GM21723 (cell line): ENCODE results near the gene UGT2B7.
"Not testable (repeated sequence)": the region's sequence is repeated elsewhere in the genome, so short reads cannot be mapped to it uniquely, and the experiment has no call there.

Source experiments
- ATAC-seq: cut with Tn5 transposase; IDR thresholded peaks from one replicate; pipeline ENCODE4 v1.9.1; 2021; ENCODE audit warnings: mild to moderate bottlenecking, moderate library complexity; ENCODE audit not compliant: unreplicated experiment

The UGT2B7 gene

DNA sequence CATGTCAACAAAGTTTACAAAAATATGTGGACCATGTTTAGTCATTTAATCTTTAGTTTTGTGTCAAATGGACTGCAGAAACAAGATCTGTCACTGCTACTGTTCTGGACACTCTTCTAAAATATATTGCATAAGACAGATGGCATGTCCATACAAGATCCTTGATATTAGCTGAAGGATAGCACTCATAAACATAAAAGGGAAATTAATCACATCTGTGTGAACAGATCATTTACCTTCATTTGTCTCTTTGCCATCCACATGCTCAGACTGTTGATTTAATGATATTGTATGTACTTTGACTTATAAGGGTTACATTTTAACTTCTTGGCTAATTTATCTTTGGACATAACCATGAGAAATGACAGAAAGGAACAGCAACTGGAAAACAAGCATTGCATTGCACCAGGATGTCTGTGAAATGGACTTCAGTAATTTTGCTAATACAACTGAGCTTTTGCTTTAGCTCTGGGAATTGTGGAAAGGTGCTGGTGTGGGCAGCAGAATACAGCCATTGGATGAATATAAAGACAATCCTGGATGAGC, at the start of gene UGT2B7:
Gene UGT2B7 (plus strand): TSS at position 364 of the 546 bp plus-strand sequence. CDS start 47 bp downstream, at position 411.
- ATAC-seq: no peak

DNA sequence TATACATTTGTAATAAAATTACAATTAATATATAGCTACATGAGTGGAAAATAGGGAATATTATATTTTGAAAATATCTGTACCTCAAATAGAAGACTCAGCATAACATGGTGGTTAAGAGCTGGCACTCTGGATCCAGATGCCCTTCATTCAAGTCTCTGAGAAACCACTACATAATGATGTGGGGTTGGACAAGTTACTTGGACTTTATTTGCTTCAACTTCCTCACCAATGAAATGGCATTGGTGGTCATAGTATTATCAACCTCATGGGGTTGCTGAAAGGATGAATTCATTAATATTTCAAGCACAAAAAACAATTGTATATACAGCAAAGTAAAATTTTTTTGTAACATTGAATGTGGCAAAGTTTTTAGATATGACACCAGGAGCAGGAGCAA, 46.4 kb upstream of the UGT2B7 start:
- no peak for ATAC-seq

DNA sequence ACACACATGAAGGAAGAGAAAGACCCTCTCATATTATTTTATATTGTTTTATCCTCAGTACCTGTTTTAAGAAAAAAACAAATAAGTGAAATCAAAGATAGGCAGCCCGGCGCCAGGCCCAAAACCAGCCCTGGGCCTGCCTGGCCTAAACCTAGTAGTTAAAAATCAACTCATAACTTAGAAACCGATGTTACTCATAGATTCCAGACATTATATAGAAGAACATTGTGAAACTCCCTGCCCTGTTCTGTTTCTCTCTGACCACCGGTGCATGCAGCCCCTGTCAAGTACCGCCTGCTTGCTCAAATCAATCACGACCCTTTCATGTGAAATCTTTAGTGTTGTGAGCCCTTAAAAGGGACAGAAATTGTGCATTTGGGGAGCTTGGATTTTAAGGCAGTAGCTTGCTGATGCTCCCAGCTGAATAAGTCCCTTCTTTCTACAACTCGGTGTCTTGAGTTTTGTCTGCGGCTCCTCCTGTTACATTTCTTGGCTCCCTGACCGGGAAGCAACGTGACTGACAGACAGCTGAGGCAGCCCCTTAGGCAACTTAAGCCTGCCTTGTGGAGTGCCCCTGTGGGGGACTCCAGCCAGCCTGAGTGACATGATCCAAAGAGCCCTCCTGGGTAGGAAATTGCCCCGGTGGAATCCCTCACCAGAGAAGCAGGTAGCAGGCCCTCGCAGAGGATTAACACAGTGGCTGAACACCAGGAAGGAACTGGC, 45.3 kb upstream of the UGT2B7 start:
- ATAC-seq: not testable (repeated sequence)

DNA sequence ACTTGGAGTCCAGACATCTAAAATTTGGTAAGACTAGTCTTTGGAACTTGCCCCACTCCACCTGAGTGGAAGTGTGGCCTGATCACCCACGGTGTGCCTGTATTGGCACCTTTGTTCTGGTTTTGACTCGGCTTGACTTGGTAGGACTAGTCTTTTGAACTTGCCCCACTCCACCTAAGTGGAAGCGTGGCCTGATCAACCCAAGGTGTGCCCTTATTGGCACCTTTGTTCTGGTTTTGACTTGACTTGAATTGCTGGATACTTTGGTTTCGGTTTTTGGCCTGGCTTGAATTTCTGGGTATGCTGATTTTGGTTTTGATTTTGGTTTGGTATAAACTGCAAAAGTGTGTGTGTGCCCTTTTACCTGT, 44.7 kb upstream of the UGT2B7 start:
- no peak for ATAC-seq

DNA sequence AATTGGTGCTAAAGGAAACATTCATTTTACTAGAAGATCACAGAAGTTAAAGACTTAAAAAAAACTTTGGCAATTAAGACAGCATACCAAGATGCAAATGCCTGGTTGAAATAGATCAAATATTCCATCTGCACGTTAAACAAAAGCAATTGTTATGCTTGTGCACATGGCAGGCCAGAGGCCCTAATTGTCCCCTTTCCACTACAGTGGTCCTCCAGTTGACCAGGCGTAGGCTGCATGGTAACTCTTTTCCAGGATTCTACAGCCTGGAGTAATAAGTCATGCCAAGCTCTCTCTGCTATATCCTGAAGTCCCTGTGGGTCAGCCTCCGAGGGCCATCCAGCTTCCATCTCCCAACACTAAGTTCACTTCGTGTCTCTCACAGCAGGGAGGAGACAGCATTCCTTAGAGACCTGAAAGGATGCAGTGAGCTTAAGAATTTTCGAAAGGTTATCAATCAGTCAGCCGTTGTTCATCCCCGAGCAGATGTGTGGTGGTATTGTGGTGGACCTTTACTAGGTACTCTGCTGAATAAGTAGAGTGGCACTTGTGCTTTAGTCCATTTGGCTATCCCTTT, 42.9 kb upstream of the UGT2B7 start:
- not testable (repeated sequence) for ATAC-seq

DNA sequence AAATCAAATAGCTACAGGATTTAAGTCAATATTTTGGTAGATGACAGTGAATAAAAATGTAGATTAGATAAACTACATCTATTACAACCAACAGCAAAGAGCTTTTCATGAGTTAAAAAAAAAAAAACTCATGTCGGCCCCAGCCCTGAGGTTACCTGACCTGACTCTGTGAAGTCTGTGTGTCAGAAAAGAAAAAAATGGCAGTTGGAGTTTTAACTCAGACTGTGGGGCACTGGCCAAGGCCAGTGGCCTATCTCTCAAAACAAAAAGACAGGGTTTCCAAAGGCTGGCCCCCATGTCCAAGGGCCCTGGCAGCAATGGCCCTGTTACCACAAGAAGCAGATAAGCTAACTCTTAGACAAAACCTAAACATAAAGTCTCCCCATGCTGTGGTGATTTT, 42.2 kb upstream of the UGT2B7 start:
- ATAC-seq: not testable (repeated sequence)

DNA sequence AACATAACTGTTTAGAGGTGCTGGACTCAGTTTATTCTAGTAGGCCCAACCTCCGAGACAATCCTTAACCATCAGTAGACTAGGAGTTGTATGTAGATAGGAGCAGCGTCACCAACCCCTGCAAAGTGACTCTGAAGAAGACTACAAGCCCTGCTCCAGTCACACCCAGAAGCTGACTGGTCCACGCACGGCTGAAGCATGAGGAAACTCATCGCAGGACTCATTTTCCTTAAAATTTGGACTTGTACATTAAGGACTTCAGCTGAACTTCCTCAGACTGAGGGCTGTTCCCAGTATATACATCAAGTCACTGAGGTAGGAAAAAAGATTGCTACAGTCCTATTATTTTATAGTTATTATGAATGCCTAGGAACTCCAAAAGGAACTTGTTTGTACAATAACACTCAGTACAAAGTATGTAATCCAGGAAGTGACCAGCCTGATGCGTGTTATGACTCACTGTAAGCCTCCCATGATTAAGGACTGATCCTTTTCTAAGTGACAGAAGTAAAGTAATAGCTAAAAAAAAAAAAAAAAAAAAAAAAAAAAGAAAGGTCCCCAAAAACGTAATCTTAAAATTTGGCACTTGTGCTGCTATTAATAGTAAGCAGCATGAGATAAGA, 41.6 kb upstream of the UGT2B7 start:
- no peak for ATAC-seq

DNA sequence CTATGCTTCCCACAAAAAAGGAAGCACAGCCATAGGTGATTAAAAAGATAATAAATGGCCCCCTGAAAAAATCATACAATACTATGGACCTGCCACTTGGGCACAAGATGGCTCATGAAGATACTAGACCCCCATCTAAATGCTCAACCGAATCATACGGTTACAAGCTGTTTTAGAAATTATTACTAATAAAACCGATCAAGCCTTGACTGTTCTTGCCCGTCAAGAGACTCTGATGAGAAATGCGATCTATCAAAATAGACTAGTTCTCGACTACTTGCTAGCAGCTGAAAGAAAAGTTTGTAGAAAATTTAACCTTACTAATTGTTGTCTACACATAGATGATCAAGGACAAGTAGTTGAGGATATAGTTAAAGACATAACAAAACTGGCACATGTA, 40.1 kb upstream of the UGT2B7 start:
- no peak for ATAC-seq

DNA sequence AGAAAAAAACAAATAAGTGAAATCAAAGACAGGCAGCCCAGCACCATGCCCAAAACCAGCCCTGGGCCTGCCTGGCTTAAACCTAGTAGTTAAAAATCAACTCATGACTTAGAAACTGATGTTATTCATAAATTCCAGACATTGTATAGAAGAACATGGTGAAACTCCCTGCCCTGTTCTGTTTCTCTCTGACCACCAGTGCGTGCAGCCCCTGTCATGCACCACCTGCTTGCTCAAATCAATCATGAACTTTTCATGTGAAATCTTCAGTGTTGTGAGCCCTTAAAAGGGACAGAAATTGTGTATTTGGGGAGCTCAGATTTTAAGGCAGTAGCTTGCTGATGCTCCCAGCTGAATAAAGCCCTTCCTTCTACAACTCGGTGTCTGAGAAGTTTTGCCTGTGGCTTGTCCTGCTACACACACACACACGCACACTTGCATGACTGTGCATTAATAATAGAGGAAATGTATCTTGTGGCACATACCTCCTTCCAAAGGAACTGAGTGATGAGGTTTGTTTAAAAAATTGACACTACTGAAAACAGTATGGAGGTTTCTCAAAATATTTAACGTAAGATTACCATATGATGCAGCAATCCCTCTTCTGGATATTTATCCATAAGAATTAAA, 39.2 kb upstream of the UGT2B7 start:
- ATAC-seq: no peak

DNA sequence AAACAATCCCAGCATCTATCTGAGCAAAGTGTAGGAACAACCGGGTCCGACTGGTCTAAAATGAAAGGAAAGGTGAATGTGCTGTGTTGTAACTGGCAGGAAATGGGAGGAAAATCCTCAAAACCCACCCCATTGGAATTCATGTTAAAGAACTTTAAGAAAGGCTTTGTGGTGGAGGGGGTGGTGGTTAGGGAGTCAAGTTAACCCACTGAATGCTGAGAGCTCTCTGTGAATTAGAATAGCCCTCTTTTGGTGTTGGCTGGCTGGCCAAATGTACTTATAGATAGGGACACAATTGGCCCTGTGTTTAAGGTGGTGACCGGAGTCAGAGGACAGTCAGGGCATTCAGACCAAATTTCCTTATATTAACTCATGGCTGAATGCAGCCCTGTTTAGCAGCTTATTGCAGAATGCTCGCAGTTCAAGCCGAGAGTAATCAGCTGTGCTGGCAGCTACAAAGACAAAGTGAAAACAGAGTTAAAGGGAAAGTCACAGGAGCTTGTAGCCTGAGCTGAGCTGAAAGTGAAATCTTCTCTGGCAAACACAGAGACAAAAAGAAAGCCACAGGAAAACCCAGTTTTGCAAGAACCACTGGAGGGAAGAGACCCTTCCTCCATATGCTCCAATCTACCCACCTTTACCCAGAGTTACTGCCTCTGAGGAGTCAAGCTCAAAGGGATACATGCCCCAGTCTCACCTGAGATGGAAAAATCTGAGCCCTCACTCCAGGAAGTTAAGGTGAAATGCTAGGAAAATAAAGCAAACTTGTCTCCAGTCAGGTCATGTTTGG, 38.5 kb upstream of the UGT2B7 start:
- peak; percentile 76 for ATAC-seq

DNA sequence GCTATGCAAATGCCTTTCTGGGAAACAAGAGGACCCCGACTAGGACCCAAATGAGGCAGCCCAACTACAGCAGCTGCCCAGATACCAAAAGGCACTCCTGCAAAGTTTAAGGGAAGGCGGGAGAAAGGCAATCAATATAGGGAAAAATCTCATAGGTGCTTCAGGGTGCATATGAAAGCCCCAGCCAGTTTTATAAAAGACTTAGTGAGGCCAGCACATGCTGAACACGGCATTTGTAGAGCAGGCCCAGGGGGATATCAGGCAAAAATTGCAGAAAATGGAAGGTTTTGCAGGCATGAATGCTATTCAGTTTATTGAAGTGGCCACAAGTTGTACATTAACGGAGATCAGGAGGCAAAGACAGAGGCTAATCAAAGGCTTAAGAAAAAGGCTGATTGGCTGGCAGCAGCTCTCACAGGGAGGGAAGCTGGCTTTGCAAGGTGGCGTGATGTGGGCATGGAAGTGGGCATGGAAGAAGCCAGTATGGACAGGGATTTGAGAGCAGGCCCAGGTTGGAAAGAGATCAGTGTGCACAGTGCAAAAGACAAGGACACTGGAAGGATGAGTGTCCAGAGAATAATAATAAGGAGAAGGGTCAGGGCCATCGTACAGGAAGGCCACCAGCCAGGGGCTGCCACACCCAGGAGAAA, 37.7 kb upstream of the UGT2B7 start:
- no peak for ATAC-seq

DNA sequence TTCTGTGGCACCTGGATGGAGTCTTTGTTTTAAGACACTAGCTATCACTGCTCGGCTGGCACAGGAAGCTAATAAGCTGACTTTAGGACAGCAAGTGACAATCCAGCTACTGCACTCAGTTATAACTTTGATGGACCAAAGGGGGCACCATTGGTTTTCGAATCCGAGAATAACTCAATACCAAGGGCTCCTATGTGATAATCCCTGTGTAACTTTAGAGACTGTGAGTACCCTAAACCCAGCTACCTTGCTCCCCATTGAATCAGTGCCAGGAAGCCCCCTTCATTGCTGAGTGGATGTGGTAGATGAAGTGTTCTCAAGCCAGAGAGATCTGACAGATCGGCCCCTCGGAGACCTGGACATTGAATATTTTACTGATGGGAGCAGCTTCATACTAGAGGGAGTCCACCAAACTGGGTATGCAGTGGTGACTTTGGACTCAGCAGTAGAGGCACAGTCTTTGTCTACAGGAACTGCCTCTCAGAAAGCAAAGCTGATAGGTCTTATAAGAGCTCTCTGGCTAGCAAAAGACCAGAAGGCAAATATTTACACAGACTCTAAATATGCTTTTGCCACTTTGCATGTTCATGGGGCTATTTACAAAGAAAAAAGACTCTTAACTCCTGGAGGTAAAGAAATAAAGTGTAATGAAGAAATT, 35.5 kb upstream of the UGT2B7 start:
- ATAC-seq: no peak

DNA sequence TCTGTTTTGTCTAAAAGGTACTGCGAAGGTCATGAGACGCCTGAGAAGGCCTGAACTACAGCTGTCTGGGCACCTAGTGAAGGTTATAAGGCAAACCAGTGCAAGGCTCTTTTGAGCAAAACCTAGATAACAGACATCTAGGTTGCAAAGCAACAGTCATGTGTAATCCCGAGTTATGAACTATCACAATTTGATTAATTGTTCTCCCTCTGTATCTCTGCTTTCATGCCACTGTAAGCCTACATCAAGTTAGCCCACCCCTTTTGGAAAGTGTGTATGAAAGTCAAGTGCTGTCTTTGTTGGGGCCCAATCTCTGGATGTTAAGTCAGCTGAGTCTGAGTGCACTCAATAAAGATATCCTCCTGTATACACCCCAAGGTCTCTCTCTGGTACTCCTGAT, 31.9 kb upstream of the UGT2B7 start:
- no peak for ATAC-seq

DNA sequence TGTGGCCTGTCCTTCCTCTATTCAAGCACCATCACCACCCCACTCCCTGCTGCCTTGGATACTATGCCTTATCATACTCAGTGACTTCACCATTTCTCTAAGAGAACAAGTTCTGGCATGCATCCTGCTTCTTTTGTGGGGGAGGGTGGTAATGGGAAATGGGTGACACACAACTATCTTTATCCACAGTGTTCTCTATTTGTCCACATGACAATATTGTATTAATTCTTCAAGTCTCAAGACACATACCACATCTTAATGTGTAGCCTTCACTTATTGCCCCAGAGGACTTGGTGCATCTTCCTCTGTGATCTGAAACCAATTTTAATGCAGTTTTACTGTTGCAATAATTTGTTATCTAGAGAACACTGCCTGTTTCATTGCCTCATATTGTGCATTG, 29.3 kb upstream of the UGT2B7 start:
- no peak for ATAC-seq

DNA sequence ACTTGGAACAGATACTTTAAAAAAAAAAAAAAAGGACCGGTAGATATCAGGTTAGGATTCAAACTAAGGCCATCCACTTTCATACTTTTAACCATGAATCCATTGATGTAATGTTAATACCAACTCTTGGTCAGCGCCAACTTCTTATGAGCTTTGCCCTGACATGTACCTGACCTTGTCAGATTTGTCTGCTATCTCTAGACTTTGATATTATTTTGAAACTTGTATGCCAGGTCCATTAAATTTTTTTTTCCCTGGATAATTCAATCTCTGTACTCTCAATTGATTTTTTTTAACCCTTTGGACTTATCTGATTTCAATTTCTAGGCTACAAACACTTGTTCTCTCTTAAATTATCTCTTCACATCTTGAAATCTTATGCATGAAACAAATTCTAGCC, 27.2 kb upstream of the UGT2B7 start:
- no peak for ATAC-seq

DNA sequence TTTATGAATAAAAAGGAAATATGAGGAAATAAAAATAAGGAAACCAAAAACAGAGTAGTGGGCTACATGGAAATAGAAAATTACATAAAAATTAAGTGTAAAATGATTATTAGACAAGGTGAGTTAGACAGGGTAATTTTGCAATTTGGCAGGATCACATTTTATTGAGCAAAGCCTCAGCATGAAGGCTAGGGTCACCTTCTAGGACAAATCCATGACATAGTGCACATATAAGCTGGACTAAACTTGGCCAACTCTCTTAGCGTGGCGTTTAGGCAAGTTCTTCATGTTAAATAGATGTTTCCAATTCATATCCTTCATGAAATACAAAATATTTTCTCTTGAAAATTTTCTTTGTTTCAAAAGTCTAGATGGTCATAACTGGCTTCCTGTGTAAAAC, 25.7 kb upstream of the UGT2B7 start:
- no peak for ATAC-seq

DNA sequence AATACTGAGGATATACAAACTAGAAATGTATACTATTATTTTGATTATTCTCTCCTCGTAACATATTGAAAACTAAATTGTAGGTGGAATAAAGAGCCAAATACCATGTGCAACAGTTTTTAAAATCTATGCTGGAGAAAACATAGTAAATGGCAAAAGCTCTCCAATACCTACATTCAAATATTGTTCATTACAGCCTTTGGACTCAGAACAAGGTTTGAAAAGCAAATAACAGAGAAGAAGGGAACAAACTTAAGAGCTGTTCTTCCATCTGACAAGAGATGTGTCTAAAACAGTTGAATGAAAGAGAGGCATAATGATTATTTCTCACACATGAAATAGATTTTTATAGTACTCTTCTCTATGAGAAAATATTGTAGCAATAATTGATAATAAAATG, 25.0 kb upstream of the UGT2B7 start:
- ATAC-seq: no peak

DNA sequence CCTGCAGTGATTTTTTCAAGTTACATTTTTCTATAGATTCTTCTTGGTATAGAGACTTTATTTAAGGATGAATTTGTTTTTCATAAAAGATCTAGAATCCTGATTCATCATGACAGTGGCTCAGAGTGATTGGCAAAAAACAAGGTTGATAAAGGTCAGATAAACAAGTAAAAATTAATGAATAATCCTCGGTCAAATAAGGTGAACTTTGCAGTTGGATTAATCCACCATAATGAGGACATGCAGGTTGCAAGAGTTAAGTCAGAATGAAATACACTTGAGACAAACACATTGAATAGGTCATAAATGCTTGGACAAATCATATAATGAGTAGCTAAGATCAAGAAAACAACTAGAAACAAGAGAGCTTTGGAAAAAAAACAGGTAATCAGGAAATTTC, 22.9 kb upstream of the UGT2B7 start:
- no peak for ATAC-seq

DNA sequence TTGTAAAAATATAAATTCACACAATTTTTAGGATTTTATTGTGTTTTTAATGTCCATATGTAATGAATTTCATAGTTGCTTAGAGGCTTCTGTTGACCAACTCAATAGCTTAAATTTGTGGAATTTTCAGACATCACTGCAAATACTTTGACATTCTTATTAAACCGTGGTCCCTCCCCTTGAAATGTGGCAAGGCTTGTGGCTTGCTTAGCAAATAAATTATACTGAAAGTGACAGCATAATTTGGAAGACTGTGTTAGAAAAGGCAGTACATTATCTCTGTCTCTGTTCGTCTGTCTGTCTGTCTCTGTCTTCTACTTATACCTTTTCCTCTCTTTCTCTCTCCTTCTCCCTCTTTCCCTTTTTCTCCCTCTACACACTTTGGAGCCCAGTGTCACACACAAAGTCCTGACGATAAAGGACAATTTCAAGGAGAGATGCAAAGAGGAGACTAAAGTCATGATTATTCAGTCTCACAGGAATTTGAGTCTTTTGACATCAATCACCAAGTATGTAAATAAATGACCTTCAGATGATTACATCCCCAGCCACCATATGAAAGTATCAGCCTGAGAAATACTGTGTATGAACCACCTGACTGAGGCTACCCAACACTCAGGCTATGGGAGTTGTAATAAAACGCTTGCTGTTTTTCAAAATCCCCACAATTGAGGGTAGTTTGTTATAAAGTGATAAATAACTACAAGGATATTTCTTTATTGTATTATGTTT, 21.0 kb upstream of the UGT2B7 start:
- no peak for ATAC-seq
